MM.1S (cell line): ENCODE measurements around the gene SPINK5.

Experiments
- CTCF ChIP-seq: fragments of 300-600 bp; sonication (generic); IDR thresholded peaks from 2 replicates; pipeline ENCODE4 v1.5.1; 2016; ENCODE audit warnings: antibody characterized with exemption, low read length, mixed read lengths
- EZH2phosphoT487 ChIP-seq: fragments of 300-600 bp; sonication (generic); IDR thresholded peaks from 2 replicates; pipeline ENCODE4 v1.6.1; 2018; ENCODE audit warnings: antibody characterized with exemption, low read length

GRCh38 chr5:148162038-148162437 lies 98.3 kb downstream of the SPINK5 start:
- TF ChIP-seq CTCF (no peak), EZH2phosphoT487 (no peak)
